Bronchial epithelial cell (primary cell): ENCODE measurements around the gene SOX5. TPM values are rescaled to one million over a fixed set of nuclear protein-coding genes. Genes with fewer than 3 reads are reported as not detected.

Source experiments
- DNase-seq: peaks from one replicate; pipeline ENCODE4 v3.0.0-alpha.2; 2010; ENCODE audit warnings: low read depth
- FAIRE-seq: peaks from 2 replicates; lab custom pipeline; 2011; peaks lifted over from hg19 to GRCh38; lab: Jason Lieb, UNC
- H3K27me3 ChIP-seq: 2 replicates; pipeline ENCODE4 v1.5.1; 2011; ENCODE audit warnings: low read length; ENCODE audit not compliant: control insufficient read depth, insufficient read depth
- H3K36me3 ChIP-seq: 2 replicates; pipeline ENCODE4 v1.5.1; 2011; ENCODE audit warnings: low read length; ENCODE audit not compliant: control insufficient read depth, insufficient read depth
- H3K4me3 ChIP-seq: 2 replicates; pipeline ENCODE4 v1.5.1; 2011; ENCODE audit warnings: mild to moderate bottlenecking, low read depth, low read length, control low read depth
- total RNA-seq: library from RNA; depleted of rRNA; stranded (reverse); fragments of >200 nt; gene quantifications from 2 replicates; pipeline ENCODE4 v1.2.1, GENCODE V29; 2014
- TF ChIP-seq, protein P1 (sequence below): IDR thresholded peaks from 2 replicates; pipeline ENCODE4 v1.5.1; 2011; ENCODE audit warnings: mild to moderate bottlenecking, moderate library complexity, low read length, control low read depth, inconsistent platforms; ENCODE audit not compliant: insufficient read depth, severe bottlenecking

SOX5 gene
- total RNA-seq, 1 donor from 2014 or later: under 0.01 TPM

DNA sequence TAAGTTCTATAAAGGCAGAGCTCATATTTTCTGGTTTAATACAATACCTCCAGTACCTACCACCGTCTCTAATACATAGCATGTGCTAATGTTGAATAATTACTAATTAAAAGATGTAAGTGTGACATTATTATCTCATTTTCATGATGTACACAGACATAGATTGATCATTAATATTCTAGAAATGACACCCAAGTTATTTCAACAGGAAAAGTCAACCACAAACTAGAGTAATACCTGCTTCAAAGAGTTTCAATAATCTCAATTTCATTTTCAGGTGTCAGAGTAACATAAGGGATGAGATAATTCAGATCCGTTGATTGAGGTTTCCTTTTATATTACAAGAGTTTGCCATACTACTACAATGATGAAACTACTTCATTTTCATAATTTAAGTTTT is 388.9 kb downstream of the SOX5 start:
- FAIRE-seq: no peak
- Histone ChIP-seq H3K27me3 (no peaks in the 10 kb centered on the region), H3K36me3 (no peaks in the 10 kb centered on the region), H3K4me3 (no peak overlapping the region)
- no peak for DNase-seq
- TF ChIP-seq, protein P1, sequence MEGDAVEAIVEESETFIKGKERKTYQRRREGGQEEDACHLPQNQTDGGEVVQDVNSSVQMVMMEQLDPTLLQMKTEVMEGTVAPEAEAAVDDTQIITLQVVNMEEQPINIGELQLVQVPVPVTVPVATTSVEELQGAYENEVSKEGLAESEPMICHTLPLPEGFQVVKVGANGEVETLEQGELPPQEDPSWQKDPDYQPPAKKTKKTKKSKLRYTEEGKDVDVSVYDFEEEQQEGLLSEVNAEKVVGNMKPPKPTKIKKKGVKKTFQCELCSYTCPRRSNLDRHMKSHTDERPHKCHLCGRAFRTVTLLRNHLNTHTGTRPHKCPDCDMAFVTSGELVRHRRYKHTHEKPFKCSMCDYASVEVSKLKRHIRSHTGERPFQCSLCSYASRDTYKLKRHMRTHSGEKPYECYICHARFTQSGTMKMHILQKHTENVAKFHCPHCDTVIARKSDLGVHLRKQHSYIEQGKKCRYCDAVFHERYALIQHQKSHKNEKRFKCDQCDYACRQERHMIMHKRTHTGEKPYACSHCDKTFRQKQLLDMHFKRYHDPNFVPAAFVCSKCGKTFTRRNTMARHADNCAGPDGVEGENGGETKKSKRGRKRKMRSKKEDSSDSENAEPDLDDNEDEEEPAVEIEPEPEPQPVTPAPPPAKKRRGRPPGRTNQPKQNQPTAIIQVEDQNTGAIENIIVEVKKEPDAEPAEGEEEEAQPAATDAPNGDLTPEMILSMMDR: no peak

- no peaks in the 10 kb centered on the region for H3K27me3 ChIP-seq
- no peak overlapping the region for H3K4me3 ChIP-seq
- DNase-seq (no peak), FAIRE-seq (no peak)
- TF ChIP-seq, protein P1: no peak
- no peaks in the 10 kb centered on the region for H3K36me3 ChIP-seq
Observed at GRCh38 chr12:23559268-23559753, 390.2 kb downstream of the SOX5 start.

- H3K27me3 ChIP-seq: no peaks in the 10 kb centered on the region
- DNase-seq (no peak), FAIRE-seq (no peak)
- H3K4me3 ChIP-seq: no peak overlapping the region
- H3K36me3 ChIP-seq: no peaks in the 10 kb centered on the region
- TF ChIP-seq, protein P1: no peak
Observed at GRCh38 chr12:23556661-23557060, 392.8 kb downstream of the SOX5 start.

DNA sequence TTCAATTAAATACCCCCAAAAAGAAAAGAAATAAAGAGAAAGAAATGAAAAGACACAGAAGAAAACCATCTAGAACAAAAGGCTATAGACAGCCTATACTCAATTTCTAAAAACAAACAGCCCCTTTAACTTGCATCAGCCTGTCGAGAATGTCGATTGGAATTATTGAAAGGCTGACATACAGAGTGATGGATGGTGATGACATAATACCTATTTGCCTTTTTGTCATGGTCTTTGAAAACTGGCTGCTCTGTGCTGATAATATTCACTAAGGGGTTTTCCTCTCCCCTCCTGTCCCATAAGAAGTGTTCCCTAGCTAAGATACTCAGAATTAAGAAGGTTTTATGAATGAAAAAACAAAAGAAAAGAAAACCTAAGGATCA is 393.7 kb downstream of the SOX5 start:
- Histone ChIP-seq H3K4me3 (no peak overlapping the region), H3K36me3 (no peaks in the 10 kb centered on the region), H3K27me3 (no peaks in the 10 kb centered on the region)
- FAIRE-seq (no peak), DNase-seq (no peak)
- TF ChIP-seq, protein P1: no peak

- H3K36me3 ChIP-seq: no peaks in the 10 kb centered on the region
- H3K4me3 ChIP-seq: no peak overlapping the region
- H3K27me3 ChIP-seq: no peaks in the 10 kb centered on the region
- no peak for DNase-seq
- FAIRE-seq: no peak
- TF ChIP-seq, protein P1: no peak
Observed at GRCh38 chr12:23555180-23555824, 394.2 kb downstream of the SOX5 start.

GRCh38 chr12:23552417-23552816 is 397.1 kb downstream of the SOX5 start:
- TF ChIP-seq, protein P1: no peak
- Histone ChIP-seq H3K36me3 (no peaks in the 10 kb centered on the region), H3K27me3 (no peaks in the 10 kb centered on the region), H3K4me3 (no peak overlapping the region)
- FAIRE-seq (no peak), DNase-seq (no peak)
